H1 (cell line): ENCODE measurements around the gene BRME1. TPM values are rescaled to one million over a fixed set of nuclear protein-coding genes. Genes with fewer than 3 reads are reported as not detected.
A peak's percentile ranks its signal among the peaks of the same experiment; 100 is the strongest.

Experiments used
- CBX5 ChIP-seq: fragments of 300-800, 300-1000 bp; sonication (generic); IDR thresholded peaks from 2 replicates; pipeline ENCODE4 v1.7.1; 2016; ENCODE audit warnings: antibody characterized with exemption, low read length, low read depth
- HDAC2 ChIP-seq, 2 experiments: fragments of 300-600 bp in 1 of 2; sonication (generic) in 1 of 2; IDR thresholded peaks; 2 replicates each; pipeline ENCODE4 v1.6.1; 2011 to 2012; ENCODE audit warnings: low read depth in 2 of 2, low read length in 2 of 2, mild to moderate bottlenecking in 2 of 2, moderate library complexity in 2 of 2, borderline replicate concordance in 1 of 2, inconsistent platforms in 1 of 2
- NANOG ChIP-seq: IDR thresholded peaks from 2 replicates; pipeline ENCODE4 v1.6.1; 2011; ENCODE audit warnings: low read length, low read depth, mild to moderate bottlenecking, inconsistent platforms; ENCODE audit not compliant: insufficient read depth, poor library complexity, severe bottlenecking
- RBBP5 ChIP-seq: IDR thresholded peaks from 2 replicates; pipeline ENCODE4 v1.7.1; 2012; ENCODE audit warnings: low read depth, mild to moderate bottlenecking, inconsistent platforms, low read length, moderate library complexity, borderline replicate concordance
- SUZ12 ChIP-seq: fragments of 200-600 bp; sonication (generic); IDR thresholded peaks from 2 replicates; pipeline ENCODE4 v1.6.1; 2012; ENCODE audit warnings: mild to moderate bottlenecking, inconsistent platforms, low read length, moderate library complexity, mixed read lengths
- YY1 ChIP-seq: IDR thresholded peaks from 2 replicates; pipeline ENCODE4 v1.6.1; 2011; ENCODE audit warnings: low read depth, mild to moderate bottlenecking, low read length
- polyA plus RNA-seq, 7 experiments: library from polyadenylated mRNA; depleted of rRNA in 3 of 7; stranded (reverse) in 5 of 7; unstranded in 2 of 7; fragments of >200 nt in 5 of 7; fragments of 200-250 nt in 2 of 7; gene quantifications; 1 replicate in 5 of 7; 2 replicates in 1 of 7; 4 replicates in 1 of 7; pipeline versions ENCODE4 v1.2.1 to v1.2.3, GENCODE V29; 2011 to 2013; ENCODE audit warnings: missing spikeins in 2 of 7, mixed read lengths in 2 of 7
- total RNA-seq: library from RNA; stranded (reverse); fragmentation: NEBNext Ultra II Directional; extraction: Animal tissue kit (Norgen Biotek cat#: 25700); gene quantifications from 2 replicates; pipeline ENCODE4 v1.2.1, GENCODE V29; 2021
- TF ChIP-seq, protein P1 (sequence below), 3 experiments: IDR thresholded peaks; 1 replicate in 2 of 3; 2 replicates in 1 of 3; pipeline versions ENCODE4 v1.5.1 to v1.6.1; 2011; ENCODE audit warnings: low read length in 3 of 3, mild to moderate bottlenecking in 3 of 3, inconsistent platforms in 2 of 3, low read depth in 1 of 3, moderate library complexity in 1 of 3; ENCODE audit not compliant: insufficient read depth in 1 of 3; ENCODE audit errors: control extremely low read depth in 1 of 3

Gene BRME1
- total and polyA plus RNA-seq, 2 of the 8 experiments (the other 6 are each of a cell fraction or from before 2014, with no cell fraction given) = 4.6 to 4.7 TPM

DNA sequence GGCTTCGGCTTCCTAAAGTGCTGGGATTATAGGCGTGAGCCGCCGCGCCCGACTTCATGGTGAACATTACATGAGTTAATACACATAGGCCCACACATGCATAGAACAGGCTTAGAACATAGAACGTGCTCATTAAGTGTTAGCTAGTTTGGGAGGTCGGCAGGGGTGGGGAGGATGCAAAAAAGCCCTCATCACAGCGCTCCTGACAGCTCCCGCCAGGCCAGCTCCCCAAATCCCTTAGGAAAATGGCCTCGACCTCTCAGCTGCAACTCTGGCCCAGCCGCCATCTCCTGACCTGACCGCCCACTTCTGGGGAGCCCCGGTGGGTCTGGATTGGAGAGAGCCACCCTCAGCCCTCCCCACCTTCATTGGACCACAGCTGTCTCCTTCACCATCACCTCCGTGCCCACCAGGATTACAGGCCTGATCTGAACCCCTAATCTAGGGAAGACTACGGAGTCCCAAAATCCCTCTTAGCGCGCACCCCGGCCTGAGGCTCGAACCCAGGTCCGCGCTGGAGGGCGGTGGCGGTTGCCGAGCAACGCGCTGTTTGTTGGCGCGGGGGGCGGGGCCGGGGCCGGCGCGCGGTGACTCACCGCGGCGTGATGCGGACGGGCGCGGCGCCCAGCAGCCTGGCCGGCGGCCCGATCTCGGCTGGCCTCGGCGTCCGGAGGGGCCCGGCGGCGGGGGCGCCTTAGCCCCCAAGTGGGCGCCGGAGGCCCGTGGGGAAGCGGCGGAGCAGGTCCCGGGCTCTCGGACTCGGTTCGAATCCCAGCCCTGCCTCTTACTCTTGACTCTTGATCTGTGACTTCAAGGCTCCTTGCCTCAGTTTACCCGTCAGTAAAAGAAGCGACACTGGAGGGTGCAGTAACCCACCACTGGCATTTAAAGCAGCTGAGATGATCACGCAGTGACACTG is 55.7 kb downstream of the BRME1 start (continued):
- no peak for TF ChIP-seq CBX5
- TF ChIP-seq, protein P1, sequence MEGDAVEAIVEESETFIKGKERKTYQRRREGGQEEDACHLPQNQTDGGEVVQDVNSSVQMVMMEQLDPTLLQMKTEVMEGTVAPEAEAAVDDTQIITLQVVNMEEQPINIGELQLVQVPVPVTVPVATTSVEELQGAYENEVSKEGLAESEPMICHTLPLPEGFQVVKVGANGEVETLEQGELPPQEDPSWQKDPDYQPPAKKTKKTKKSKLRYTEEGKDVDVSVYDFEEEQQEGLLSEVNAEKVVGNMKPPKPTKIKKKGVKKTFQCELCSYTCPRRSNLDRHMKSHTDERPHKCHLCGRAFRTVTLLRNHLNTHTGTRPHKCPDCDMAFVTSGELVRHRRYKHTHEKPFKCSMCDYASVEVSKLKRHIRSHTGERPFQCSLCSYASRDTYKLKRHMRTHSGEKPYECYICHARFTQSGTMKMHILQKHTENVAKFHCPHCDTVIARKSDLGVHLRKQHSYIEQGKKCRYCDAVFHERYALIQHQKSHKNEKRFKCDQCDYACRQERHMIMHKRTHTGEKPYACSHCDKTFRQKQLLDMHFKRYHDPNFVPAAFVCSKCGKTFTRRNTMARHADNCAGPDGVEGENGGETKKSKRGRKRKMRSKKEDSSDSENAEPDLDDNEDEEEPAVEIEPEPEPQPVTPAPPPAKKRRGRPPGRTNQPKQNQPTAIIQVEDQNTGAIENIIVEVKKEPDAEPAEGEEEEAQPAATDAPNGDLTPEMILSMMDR (IDR thresholded peaks at IDR 0.05; ENCODE audit: control extremely low read depth in 1 of 3, insufficient read depth in 1 of 3, low read depth in 1 of 3, low read length in 3 of 3) = no peak
- no peak for TF ChIP-seq HDAC2 (IDR thresholded peaks at IDR 0.05; ENCODE audit: borderline replicate concordance in 1 of 2, low read depth in 2 of 2, low read length in 2 of 2)
- peak; percentile 65; the same call in 1 of the 2 replicates for TF ChIP-seq YY1
- no peak for TF ChIP-seq NANOG
- TF ChIP-seq SUZ12 = no peak
- TF ChIP-seq RBBP5 = no peak; the same call in 1 of the 2 replicates
